UCSD-AML1 (cell line): Measurements from ENCODE around the gene PC.

ENCODE experiments used
- DNase-seq: peaks from one replicate; lab custom pipeline; 2025; ENCODE audit not compliant: unreplicated experiment; lab: John Stamatoyannopoulos, UW

PC gene

GRCh38 chr11:66857234-66857926 lies 100.8 kb downstream of the PC start:
- peak; percentile 26 for DNase-seq

DNA sequence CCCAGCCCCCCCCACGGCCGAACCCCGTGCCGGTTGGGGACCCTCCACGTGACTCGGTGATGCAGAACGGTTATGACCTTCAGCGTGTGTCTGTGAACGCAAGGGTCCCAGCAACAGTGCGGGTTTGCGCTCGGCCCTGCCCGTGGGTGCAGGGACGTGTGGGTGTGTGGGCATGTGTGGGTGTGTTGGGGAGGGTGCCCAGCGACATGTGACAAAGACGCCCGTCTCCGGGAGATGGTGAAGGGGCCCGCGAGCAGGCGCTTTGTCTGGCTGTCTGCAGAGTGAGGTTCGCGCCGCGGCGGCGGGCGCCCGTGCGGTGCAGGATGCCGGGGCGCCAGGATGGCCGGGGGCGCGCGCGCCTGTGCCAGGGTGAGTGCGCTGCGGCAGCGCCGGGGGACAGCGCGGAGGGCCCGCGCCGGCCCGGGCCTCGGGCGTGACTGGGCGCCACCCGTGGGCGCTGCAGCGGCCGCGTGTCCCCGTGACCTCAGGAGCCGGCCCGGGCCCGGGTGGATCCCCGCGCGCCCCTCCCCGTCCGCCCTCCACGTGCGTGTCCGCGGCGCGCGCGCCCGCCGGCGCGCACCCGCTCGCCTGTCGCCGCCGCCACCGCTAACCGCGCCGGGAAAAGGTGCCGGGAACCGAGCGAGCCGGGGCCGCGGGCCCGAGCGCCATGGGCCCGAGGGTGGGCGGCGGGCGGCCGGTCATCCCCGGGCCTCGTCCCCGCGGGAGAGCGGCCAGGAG lies 101.5 kb downstream of the PC start, which contains the start of gene LRFN4:
Gene LRFN4, plus strand, starts transcription at position 569 of the 738 bp plus-strand sequence. CDS start 681 bp downstream, outside the sequence.
- peak; percentile 44 for DNase-seq

DNA sequence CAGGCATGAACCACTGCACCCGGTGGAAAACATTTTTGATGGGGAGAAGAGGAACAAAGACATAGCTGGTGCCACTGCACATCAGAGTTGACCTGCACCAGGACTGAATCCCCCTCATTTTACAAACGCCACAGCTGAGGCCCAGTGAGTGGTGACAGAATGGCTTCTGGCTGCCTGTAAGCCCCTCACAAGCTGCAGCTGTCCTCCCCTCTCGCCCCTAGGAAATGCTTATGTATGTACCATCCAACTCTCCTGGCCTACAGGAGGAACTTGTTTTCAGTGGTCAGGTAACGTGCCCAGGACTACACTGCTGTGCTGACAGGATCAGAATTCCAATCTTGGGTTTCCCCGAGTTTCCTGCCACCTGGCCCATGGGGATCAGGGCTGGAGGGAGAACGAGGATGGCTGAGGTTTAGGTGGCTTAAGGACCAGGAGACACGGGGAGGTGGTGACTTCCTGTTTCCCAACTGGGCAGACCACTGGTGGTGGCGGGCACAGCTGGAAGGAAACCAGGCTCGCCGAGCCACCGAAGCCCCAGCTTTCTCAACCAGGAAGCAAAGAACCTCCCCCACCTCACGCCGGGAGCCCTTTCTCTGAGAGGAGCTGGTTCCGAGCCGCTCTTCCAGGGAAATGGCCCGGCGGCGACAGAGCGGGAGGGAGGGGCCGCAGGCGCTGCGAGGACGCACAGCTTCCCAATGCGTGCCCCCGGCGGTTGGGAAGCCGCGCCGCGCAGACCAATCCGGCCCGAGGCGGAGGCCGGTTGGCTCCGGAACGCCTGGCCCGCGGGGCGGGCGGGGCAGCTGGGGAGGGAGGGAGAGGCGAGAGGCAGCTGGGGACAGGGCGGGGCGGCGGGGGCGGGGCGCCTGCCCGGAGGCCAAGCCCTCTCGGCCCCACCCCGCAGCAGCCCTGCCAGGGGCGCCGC lies 102.3 kb downstream of the PC start:
- peak; percentile 93 for DNase-seq

- no peak for DNase-seq
Observed at GRCh38 chr11:66854729-66855211, 103.4 kb downstream of the PC start.

DNA sequence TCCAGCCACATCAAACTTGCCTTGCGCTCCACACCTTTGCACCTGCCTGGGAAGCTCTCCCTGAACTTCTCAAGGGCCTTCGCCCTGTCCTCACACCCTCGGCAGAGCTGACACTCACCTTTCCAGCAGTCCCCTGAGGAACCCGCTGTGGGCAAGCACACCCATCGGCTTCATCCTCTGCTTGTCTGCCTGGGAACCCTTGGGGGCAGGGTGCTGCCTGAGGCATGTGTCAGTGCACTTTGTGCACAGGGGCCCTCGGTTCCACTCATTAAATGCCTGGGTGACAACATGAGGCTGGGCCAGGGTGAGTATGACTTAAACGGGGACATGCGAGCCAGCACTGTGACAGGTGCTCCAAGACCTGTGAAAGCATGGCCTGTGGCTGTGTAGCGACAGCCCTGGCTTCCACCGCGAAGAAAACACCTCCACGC lies 103.9 kb downstream of the PC start:
- DNase-seq, result no peak

- DNase-seq, result no peak
Observed at GRCh38 chr11:66853242-66854229, 104.6 kb downstream of the PC start.

DNA sequence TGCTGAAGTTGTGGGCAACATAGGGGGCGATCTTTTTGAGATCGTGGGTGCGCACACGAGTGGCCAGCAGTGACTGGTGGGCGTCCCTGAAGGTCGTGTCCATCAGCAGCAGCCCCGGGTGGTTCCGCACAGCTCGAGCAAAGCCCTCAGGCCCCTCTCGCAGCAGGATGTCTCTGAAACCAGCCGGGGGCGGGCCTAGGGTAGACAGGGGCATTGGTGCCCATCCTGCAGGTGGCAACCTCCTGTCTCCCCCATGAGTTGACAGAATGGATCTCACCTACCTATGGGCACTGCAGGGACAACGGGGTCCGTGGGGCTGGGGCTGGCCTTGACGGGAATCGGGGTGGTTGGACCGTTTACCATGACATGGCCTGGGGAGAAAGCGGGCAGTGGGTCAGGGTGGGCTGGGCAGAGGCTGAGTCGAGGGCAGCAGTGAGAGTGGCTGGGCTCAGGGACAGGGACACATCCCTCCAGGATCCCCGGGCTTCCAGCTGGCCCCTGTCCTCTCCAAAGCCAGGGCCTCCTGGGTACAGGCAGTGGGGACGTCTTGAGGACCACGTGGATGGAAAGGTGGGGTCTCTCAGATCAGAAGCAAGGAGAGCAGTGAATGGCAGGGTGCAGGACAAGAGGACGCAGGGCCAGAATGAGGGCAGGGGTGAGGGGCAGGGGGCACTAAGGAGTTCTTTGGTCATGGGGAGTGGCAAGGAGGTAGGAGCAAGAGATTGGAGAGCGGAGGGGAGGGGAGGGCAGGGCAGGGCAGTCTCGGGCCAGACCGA lies 105.5 kb downstream of the PC start:
- DNase-seq, result no peak

DNA sequence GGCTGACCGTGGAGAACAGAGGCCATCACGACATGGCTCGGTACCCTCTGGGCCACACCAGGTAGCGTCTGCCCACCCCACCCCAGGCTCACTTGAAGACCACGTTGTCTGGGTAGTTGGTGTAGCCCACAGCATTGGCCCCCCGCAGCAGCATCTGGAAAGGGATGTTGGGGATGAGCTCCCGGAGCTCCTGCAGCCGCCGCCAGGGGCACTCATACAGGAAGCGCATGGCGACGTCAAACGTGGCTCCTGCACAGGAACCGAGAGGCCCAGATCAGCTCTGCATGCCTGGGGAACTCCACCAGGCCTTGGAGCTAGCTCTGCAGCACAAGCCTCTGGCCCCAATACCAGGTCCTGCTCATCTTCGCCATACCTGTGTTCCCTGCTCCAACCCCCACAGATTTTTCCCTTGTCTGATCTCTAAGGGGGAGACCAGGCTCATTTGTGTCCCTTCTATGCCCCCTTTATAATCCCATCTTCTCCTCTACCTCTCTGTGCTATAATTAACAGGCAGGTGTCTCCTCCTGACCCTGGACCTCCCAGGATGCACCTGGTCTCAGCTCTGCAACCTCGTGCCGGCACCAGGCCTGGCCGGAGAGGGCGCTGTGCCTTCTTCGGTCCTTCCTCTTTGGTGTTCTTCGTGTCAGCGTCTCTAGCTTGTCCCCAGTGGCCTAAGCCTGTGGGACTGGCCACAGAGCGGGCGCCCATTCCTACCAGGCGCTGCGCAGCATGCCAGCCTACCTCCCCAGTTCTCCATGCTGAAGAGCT lies 106.3 kb downstream of the PC start:
- DNase-seq, result peak; percentile 20

DNA sequence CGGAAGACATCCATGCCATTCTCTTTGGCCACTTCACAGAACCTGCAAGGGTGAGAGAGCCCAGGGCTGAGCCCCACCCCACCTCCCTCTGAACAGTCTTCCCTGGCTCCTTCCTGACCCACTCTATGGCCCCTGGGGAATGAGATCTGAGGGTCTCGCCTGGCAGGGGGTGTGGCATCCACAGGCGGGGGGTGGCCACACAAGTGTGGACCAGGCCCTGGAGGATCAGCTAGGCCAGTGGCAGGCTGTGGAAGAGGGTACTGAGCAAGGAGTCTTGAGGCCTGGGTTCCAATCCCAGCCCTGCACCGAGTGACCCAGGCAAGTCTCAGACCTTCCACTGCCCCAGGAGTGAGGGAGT lies 107.0 kb downstream of the PC start:
- no peak for DNase-seq

GRCh38 chr11:66850588-66851238 lies 107.5 kb downstream of the PC start:
- DNase-seq, result no peak

DNA sequence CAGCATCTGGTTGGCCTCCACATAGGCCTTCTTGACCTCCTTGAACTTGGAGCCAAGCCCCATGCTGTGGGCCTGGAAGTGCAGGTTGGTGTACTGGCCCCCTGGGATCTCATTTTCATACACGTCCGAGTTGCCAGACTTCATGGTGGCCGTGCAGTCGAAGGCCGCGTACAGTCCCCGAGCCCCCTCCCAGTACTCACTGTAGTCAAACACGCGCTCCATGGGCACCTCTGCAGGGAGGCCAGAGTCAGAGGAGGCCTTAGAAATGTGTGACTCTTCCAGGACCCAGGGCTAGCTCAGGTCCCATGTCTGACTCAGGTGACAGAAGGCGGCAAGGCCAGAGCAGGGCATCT lies 108.0 kb downstream of the PC start:
- DNase-seq, result no peak

DNA sequence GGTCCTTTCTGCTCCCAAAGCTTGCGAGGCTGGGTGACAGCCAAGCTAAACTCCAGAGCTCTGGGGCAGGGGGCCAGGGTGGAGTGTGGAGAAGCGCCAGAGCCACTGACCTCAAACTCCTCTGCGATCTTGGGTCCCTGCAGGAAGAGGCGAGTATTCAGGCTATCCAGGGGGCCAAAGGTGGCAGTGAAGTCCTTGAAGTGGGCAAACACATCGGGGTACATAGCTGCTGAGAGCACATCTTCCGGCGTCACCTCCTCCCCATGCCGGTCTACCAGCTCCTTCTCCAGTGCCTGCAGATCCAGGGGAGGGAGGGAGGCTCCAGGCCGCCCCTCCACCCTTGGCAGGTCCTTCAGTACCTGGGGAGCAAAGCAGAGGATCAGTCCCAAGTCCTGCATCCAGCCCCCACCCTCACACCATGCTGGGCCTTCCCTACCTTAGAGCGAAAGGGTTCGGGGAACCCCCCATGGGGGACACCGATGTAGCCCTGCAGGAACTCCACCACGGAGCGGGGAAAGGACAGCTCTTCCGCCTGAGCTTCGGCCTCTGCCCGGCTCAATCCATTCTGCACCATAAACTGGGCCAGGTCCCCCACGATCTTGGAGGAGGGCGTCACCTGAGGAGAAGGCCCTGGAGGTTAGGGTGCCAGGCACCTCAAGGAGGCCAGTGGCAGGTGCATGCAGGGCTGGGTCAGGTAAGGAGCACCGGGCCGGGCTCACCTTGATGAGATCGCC lies 108.5 kb downstream of the PC start:
- DNase-seq, result no peak

DNA sequence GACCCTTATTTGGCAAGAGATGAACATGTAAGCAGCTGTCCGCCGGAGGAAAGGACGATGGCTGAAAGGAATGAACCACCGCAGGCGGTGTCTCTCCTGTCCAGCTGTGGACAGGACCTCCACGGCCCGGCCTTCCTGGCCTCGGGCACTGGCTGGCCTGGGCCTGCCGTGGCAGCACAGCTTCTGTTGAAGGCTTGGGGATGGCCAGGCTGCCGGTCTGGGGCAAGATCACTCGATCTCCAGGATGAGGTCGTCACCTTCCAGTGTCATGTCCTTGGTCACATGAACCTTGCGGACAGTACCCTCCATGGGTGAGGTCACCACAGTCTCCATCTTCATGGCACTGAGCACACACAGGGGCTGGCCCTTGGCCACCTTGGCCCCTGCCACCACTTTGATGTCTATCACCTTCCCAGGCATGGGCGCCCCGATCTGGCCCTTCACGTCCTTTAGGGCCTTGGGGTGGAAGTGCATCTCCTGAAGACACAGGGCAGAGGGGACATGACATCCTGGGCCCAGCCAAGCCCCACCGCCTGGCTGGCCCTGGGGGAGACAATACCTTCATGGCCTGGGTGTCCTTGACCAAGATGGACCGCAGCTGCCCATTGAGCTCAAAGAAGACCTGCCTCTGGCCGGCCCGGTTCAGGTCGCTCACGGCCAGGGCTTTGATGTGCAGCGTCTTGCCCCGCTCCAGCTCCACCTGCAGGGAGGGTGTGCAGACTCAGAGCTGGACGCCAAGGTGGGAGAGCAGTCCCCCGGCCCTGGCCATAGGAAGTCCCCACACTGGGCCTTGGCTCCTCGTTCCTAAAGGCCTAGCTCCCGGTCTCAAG lies 109.3 kb downstream of the PC start:
- no peak for DNase-seq

DNA sequence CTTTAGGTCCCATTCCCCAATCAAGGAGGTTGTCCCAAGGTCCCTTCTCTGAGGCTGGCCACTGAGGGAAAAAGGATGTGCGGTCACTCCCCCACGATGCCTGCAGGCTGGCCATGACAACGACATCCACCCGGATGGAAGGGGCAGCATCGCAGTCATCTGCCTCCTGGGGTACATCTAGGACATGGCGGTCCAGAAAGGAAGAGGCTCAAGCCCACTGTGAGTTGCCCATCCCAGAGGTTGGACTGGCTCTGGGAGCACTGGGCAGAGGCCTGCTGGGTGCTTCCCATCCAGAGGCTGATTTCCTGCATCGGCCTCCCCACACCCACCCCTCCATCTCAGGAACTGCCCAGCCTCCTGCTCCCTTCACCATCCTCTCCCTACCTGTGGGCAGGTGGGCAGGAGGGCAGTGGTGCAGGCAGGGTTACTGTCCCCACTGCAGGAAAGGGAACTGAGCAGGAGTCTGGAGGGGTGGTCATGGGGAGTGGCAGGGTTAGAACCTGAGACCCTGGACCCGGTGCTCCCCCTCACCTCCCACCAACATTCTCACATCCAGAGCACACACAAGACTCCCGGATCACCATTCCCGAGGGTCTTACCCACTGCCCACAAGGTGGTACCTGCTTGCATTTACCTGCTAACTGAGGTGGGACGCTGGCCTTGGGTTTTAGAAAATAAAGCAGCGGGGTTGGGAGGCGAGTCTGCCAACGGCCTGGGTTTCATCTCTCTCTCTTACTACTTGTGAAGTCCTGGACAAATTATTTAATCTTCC lies 110.5 kb downstream of the PC start:
- no peak for DNase-seq

DNA sequence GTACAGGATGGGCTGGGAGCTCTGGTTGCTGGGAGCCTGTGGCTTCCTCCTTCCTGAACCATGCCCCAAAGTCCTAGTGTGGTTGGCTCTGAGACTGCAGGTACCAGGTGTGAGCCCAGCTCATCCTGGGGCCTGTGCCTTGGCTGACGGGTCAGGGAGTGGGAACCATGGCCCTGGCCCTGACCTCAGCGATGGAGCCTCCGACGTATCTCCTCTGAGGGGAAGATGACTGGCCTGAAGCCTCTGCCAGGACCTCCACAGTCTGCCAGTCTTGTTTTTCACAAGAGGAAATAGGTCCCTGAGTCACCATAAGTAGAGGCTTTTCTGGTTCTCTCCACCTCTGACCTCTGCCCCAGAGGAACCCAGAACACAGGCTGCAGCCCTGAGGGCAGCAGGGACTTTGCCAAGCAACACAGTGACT lies 111.5 kb downstream of the PC start:
- no peak for DNase-seq

GRCh38 chr11:66845876-66846212 lies 112.3 kb downstream of the PC start:
- DNase-seq, result no peak
